Spleen (tissue), 7 donors: Measurements from ENCODE around the gene SELENOI.

Experiments
- POLR2A ChIP-seq, 3 donors: fragments of 450-650 bp; IDR thresholded peaks; one replicate each; pipeline ENCODE4 v1.5.1; 2017; ENCODE audit warnings: antibody characterized with exemption in 3 of 3, mild to moderate bottlenecking in 1 of 3
- POLR2AphosphoS5 ChIP-seq, 3 donors: sonication (generic); formaldehyde crosslinking; IDR thresholded peaks; one replicate each; pipeline ENCODE4 v1.5.1; 2017; ENCODE audit warnings: antibody characterized with exemption in 3 of 3
- TF ChIP-seq, protein P1 (sequence below), 11 experiments: fragments of 200-600 bp in 7 of 11; fragments of 450-650 bp in 4 of 11; sonication (generic) in 4 of 11; IDR thresholded peaks in 8 of 11; conservative IDR thresholded peaks in 3 of 11; 1 replicate in 7 of 11; 2 replicates in 4 of 11; pipeline versions ENCODE4 v1.4.0 to v1.8.0; 2016 to 2021; ENCODE audit warnings: antibody characterized with exemption in 11 of 11, inconsistent platforms in 4 of 11, mild to moderate bottlenecking in 1 of 11
- donor health status: DM: no; HTN: no; CAD: no; lungs with moderate emphysema.
- donor health status: DM: no; HTN: no; CAD: no.
- donor health status: DM: no; HTN: no; CAD: no.

DNA sequence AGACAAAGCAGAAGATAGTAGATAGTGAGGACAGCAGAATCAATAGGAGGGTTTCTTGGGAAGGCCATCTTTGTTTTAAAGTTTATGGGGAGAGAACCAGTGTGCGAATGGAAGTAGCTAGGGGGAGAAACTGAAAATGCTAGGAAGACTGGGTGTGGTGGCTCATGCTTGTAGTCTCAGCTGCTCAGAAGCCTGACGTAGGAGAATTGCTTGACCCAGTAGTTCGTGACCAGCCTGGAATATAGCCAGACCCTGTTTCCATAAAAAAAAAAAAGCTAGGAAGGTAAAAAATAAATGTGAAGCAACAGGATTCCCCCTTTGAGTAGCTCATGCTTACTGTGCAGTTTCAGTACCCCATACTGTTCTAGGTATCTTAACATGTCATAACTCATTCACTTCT lies 36.6 kb downstream of the SELENOI start:
- TF ChIP-seq POLR2A (IDR thresholded peaks at IDR 0.05), result no peak
- TF ChIP-seq, protein P1, sequence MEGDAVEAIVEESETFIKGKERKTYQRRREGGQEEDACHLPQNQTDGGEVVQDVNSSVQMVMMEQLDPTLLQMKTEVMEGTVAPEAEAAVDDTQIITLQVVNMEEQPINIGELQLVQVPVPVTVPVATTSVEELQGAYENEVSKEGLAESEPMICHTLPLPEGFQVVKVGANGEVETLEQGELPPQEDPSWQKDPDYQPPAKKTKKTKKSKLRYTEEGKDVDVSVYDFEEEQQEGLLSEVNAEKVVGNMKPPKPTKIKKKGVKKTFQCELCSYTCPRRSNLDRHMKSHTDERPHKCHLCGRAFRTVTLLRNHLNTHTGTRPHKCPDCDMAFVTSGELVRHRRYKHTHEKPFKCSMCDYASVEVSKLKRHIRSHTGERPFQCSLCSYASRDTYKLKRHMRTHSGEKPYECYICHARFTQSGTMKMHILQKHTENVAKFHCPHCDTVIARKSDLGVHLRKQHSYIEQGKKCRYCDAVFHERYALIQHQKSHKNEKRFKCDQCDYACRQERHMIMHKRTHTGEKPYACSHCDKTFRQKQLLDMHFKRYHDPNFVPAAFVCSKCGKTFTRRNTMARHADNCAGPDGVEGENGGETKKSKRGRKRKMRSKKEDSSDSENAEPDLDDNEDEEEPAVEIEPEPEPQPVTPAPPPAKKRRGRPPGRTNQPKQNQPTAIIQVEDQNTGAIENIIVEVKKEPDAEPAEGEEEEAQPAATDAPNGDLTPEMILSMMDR (IDR thresholded peaks at IDR 0.05 in 8 of 11, conservative IDR thresholded peaks at IDR 0.05 in 3 of 11), result no peak
- TF ChIP-seq POLR2AphosphoS5 (IDR thresholded peaks at IDR 0.05), result no peak
